Smooth muscle cell of the brain vasculature (primary cell): ENCODE measurements around the gene MAP2K5.

Experiments used
- DNase-seq: peaks from one replicate; pipeline ENCODE4 v3.0.0-alpha.2; 2012; ENCODE audit warnings: low read depth, low spot score

Gene MAP2K5

DNA sequence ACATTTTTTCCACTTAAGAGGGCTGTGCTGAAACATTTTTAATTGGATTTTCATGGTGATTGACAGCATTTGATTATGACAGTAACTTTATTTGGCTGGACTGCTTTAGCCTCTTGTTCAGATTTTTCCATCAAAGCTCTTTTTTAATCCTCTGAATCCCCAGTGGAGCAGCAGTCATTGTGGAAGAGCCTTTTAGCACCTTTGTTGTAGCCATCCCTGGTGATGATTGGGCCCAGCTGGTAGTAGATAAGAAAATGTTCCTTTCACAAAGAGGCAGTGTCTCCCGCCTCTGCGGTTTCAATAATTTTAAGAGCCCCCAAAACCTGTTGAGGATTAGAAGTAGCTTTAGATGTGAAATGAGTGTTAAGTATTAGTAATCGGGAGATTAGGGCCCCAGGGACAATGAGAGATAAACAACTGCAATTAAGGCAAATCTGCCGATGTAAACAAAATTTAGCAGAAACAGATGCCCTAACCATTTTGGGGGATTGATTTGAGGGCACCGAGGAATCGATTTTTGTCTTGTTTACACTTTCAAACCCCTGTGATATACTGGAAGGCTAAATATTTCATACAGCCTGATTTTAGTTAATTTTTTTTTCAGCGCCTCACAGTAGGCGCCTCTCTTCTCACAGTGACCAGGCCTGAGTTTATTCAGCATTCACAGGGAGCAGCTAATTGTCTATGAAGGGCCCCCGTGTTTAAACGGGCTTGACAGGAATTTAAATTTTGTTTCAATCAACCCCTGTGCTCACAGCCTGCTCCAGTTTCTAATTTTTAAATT lies 239.6 kb downstream of the MAP2K5 start:
- DNase-seq: no peak

DNA sequence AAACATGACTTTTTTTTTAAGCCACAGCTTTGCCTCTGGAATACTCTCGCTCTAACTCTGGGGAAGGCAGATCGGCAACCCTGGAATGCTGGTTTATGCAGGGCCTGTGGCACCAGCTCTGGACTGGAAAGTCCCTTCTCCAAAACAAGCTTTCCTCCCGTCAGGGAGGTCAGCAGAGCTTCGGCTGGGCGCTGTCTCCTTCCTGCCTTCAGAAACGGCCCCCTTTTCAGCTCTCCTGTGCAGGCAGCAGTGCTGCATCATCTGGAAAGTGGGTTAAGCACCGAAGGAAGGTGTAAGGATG lies 240.1 kb downstream of the MAP2K5 start:
- no peak for DNase-seq

DNA sequence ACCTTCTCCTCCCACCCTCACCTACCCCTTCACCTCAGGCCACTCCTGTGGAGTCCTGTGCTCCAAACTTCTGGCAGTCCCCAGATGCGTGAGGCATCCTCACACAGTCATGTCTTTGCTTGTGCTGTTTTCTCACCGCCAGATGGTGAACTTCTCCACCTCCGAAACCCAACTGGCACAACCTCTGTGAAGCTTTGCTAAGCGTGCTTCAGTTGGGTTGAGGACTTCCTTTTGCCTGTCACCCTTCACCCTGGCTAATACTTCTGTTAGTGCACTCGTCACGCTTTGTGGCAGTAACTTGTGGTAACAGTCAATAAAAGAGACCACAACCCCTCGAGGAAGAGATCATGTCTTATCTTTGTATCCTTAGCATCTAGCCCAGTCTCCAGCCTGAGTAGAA lies 240.8 kb downstream of the MAP2K5 start:
- no peak for DNase-seq

DNA sequence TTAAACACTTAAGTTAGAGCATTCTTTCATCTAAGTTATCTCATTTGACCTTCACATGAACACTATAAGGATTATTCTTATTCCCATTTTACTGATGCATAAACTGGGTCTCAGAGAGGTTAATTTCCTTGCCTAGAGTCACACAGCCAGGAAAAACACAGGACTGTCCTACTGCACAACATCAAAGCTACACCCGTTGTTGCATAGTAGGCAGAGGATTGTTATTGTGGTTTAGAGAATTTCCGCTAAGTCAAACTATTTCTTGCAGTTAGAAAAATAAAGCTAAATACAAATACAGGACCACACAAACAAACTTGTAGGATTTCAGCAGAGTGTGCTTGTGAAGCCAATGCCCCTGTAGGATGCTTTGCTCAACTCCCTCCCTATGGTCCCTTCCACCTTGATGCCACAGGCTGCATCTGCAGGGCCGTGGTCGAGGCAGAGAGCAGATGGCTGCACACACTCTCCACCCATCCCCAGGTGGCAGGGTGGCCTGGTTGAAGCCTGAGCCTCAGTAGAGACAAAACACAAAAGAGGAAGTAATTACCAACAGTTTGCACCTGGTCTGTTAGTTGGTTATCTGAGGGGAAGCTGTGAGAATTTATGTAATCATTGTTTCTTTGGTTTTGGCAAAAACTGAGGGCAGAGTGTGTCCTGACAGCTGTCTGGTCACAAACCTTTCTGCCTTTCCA lies 241.7 kb downstream of the MAP2K5 start:
- no peak for DNase-seq

DNA sequence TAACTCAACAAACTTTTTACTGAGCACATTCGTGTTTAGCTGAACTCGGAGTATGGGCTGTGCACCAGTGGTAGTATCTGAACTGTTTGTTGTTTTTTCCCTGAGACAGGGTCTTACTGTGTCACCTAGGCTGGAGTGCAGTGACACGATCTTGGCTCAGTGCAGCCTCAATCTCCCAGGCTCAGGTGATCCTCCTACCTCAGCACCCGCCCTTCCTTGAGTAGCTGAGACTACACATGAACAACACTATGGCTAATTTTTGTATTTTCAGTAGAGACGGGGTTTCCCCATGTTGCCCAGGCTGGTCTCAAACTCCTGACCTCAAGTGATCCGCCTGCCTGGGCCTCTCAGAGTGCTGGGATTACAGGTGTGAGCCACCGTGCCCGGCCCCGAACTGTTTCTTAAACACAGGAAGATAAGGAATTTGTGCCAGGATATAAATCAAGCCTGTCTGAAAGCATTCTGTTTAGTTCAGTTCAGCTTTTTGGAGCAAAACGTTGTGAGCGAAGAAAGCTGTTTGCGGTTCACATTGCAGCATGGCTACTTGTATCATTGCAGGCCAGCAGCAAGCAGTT lies 242.4 kb downstream of the MAP2K5 start:
- DNase-seq: no peak

DNA sequence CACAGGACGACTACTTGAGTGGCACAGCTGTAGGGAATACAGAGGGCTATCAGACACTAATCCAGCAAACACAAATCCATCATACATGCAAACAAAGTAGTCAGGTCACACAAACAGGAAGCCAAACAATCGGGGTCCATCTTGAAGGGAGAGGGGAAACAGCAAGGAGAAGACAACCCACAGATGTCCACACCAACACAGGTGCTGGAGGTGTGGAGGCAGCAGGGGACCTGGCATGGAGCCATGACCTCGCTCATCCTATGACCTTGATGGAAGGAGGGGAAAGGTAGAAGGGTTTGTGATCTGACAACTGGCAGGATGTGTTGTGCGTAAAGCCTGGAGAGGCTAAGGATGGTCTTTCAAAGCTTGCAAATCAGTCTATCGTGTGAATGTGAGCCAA lies 242.9 kb downstream of the MAP2K5 start:
- no peak for DNase-seq

DNA sequence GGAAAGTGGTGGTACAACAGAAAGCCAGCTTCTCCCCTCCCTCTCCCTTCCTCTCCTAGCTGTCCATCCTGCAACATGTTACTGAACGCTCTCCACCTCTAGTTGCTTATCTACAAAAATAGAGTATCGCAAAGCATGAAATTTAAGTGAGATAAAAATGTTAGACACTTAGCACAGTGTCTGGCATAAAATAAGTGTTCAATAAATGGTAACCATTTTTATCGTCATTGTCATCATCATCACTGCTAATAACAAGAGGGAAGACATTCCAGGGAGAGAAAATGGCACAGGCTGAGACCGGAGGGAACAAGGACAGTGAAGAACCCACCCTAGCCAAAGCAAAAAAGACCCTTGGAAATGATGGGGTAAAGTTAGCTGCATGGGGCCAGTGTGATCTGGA lies 244.1 kb downstream of the MAP2K5 start:
- DNase-seq: no peak

DNA sequence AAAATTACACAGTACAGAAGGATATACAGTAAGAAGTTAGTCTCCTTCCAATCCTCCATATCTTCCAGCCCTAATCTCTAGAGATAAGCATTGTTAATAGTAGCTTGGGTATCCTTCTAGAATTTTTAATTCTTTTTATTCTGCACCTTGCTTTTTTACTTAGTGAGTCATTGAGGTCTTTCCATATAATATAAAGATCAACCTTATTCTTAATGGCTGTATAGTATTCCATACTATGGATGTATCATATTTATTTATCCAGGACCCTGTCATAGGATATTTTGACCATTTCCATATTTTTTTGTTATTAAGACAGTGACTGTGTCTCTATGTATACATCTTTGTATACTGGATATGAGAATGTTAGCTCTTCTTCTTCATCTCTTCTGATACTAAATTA lies 246.5 kb downstream of the MAP2K5 start:
- DNase-seq: no peak

DNA sequence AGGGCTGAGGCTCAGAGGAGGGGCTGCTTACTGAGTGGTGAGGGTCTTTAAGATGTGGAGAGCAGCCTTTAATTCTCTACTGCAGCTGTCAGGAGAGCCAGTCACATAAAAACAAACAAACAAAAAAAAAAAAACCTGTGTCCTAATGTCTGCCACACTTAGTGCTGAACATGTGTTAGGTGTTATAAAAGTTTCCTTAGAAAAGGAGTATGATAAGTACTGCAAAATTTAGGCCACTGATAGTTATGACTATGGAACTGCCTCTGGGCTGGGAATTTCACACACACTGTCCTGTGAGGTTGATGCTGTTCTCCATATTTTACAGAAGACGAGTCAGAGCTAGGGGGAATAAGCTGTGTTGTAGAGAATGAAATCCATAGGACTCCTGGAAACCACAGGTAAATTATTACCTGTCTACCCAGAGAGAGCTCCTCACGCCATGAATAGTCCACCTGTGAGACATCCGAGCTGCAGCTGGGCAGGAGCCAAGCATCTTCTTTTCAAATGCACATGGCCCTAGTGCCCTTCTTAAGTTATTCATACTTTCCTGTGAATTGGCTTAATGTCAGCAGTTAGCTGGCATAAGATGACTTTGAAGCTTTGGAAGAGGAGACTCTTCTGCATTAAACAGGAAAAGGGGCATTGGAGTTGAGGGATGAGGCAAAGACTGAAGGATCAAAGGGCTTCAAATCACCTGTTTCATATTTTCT lies 248.3 kb downstream of the MAP2K5 start:
- DNase-seq: no peak

DNA sequence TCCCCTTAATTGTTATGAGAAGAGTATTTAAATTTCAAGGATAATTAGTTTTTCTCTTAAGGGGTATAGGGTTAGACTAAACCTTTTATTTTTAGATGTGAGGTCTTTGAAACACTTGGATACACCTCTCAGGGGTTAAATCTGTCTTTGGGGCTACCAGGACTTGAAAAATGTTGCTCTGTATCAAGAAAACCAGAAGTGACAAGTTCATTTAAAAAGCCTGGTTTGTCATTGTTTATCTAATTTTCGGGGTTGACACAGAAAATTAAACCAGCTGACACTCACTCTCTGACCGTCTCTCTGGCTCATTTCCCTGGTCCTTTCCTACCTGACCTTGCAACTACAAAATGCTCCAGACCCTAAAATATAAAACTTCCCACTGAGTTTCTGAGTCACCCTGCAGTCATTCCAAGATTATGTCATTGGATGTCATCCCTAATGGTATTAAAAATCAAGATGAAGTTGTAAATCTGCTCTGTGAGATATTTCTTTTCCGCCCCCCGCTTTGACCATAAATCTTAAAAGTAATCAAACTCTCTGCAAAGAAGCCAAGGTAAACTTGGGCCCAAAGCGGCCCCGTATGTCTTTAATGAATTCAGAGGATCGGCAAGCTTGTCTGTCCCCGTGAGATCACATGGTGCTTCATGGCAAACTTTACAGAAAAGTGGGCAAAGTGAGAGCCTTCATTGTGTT lies 249.9 kb downstream of the MAP2K5 start:
- no peak for DNase-seq

DNA sequence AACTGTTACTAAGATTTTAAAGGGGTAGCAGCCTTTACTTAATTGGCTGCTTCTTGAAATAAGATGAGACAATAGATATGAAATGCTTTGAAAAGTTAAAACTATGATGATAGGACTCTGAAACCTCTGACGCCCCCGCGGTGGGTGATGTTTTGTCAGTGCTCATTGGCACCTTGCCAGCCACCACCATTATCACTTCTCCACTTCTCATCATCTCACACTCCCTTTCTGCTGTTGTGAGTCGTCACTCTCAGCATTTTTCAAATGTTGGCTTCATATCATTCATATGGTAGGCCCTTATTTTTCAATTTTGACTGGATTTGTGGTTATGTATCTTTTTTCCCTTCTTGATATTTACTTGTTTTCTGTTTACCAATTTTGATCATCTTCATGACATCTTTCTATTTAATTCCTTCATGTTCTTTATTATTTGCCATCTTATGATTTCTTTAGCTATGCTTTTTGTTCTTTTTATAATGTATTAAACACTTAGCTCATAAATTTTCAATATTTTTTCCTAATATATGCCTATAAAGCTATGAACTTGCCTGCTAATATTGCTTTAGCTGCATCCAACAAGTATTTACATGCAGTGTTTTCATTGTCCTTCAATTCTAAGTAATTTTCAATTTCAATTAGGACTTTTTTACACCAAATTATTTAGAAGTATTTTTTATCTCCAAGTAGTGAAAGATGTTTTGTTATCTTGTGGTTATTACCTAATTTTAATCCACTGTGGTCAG lies 252.5 kb downstream of the MAP2K5 start:
- no peak for DNase-seq

DNA sequence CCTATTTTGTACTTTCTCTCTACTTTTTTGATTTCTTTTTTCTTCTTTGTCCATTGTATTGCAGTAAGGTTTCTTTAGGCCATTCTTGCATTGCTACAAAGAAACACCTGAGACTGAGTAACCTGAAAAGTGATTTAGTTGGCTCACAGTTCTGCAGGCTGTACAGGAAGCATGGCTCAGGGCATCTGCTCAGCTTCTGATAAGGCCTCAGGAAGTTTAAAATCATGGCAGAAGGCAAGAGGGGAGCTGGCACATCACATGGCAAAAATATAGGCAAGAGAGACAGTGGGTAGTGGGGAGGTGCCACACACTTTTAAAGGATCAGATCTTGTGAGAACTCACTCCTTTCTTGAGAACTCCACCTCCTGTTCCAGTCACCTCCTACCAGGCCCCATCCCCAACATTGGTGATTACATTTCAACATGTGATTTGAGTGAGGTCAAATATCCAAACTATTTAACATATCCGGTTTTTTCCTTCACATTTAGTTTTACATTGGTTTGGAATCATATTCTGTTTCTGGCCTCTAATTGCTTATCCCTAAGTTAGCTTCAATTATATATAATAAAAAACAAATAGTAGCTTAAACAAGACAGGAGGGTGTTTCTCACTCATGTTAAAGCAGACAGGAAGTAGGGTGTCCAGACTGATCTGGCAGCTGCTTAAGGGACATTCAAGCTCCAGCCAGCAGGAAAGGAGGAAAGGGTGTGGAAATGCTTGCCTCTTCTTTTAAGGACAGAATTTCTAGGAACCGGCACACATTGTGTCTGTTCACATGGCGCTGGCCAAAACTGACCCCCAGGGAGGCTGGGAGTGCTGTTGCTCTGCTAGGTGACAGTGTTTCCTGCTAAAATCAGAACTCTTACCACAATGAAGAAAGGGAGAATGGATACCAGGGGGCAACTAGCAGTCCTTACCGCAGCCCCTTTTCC lies 254.0 kb downstream of the MAP2K5 start:
- DNase-seq: no peak

DNA sequence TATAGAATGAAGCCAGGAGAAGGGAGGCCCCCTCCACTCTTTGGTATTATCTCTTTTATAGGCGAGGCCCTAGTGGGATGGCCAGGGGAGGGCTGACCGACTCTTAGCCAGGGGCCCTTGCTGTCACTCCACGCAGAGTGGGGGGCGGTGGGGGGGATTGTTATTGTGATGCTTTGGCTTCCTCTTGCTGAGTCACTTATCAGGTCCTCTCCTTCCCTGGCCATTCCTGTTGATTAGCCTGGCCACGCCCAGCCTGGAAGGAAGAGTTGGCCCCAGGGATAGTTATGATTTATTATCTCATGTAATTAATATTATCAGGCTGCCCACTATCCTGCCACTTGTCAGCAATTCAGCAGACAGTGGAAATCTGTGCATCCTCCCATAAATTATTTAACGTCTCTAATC lies 257.3 kb downstream of the MAP2K5 start:
- DNase-seq: no peak

DNA sequence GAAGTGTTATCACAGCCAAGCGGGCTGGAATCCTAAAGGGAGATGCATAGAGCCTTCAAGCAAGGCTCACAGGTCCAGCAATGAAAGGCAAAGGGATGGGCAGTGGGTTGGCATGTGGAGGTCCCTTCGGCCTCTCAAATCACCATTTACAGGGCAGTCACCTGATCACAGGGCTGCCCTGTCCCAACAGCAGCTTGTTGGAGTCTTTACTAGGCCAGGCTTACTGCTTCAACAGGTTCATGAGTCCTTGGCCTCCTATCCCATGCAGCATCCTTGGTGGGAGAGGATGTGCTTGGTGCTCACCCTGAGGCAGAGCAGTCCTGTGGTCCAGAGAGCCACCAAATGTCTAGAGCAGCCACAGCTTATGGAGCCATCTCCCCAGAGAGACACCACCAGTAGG lies 258.6 kb downstream of the MAP2K5 start:
- no peak for DNase-seq

DNA sequence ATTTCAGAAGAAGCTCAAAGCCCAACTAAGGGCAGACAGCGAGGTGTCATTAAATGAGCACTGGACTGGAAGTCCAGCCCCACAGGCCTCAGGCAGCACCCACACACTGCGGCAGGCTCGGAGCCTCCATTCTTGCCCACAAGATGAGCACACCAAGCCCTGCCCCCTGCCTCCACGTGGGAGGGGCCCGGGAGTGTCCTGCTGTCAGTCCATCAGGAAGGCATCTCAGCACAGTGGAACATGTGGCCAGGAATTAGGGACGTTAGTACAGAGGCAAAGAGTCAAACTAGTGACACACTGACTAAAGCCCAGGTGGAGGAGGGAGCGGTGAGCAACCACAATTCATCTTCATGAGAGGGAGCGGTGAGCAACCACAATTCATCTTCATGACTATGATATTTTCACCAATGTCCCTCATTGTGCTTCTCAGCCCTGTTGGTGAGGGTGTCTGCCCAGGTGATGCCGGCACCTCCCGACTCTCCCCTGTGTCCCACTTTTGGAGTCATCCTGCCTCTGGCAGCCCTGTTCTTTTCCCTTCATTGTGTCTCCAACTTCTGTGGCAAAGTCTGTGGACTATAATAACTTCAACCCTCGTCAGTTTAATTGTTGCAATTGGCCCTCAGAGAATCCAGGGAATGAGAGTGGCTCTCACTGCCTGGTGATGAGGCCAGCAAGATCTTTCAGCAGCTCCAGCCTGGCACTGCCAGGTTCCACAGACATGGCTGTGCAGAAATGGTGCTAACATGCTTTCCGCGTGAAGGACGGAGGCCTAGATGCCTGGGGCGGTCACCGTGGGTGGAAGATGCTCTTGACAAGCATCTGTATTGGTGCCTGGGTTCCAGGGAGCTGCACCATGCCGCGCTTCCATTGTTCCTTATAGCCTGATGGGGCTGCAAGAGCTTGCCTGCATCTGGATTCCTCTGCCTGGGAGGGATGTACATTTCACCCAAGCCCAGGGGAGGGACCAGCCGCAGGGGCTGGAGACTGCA lies 259.7 kb downstream of the MAP2K5 start:
- DNase-seq: no peak

DNA sequence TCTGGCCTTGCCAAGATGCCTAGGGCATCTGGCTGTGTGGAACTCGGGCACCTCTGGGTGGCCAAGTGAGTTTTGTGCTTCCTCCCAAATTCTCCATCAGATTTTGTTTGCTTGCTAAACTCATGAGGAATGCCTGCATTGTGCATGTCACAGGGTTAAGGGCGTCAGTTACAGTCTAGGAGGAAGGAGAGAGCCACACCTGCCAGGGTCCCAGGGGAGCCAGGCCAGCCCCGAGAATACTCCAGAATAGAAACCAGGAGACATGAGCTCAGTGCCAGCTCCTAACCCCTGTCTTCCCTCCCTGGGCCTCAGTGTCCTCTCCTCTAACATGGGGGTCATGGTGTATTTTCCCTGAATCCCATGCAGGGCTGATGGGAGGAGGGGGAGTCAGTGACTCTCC lies 260.8 kb downstream of the MAP2K5 start:
- no peak for DNase-seq

DNA sequence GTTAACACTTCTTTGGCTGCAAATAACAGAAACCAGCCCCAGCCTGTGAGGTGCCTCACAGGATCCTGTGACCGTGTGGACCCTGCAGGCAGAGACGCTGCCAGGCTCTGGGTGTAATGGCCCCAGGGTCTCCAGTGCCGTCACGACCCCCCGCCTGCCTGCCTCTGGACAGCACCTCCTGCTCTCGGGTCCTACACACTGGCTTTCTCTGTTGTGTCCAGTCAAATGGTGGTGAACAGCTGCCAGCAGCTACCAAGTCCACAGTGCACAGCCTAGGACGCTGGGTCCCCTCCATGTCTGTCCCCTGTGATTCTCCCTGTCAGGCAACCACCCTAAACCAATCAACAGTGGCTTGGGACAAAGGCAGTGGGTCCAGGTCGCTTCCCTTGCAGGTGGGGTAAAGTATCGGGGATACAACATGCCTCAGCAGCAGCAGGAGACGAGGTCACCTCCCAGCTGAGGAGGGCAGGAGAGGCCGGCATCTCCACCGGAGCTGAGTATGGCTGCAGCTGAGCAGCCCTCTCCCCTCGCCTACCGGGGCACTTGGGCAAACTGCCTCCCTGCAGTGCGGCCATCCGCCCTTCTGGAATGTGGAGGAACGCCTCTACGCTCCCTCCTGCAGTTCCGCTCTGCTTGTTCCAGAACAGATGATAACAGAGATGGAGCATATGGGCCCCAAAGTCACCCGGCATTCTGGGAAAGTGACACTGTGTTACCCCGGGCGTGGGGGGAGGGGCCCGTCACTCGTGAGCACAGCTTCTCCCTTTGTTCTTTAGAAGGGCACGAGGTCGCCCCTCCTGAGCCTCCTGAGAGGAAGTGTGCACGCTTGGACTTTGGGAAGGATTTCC lies 261.7 kb downstream of the MAP2K5 start:
- no peak for DNase-seq
